Loucy (cell line): ENCODE results near the gene UBE2QL1.

ENCODE experiments used
- H2AFZ ChIP-seq: fragments of 200-600 bp; sonication (generic); 2 replicates; pipeline ENCODE4 v1.6.0; 2016; ENCODE audit warnings: antibody characterized with exemption, mild to moderate bottlenecking, low read length, moderate library complexity
- H3F3A ChIP-seq: fragments of 200-600 bp; 2 replicates; pipeline ENCODE4 v1.6.0; 2016; ENCODE audit warnings: antibody characterized with exemption, low read depth, mild to moderate bottlenecking
- H3K27me3 ChIP-seq: fragments of 200-600 bp; sonication (generic); 2 replicates; pipeline ENCODE4 v1.6.1; 2014; ENCODE audit warnings: low read length, mild to moderate bottlenecking; ENCODE audit not compliant: insufficient read depth, poor library complexity, severe bottlenecking
- H3K36me3 ChIP-seq: fragments of 200-600 bp; sonication (generic); 2 replicates; pipeline ENCODE4 v1.6.1; 2016; ENCODE audit warnings: low read length; ENCODE audit not compliant: insufficient read depth
- H3K4me1 ChIP-seq: fragments of 200-600 bp; sonication (generic); 2 replicates; pipeline ENCODE4 v1.5.1; 2014; ENCODE audit warnings: low read length, mild to moderate bottlenecking; ENCODE audit not compliant: insufficient read depth, poor library complexity, severe bottlenecking
- H3K4me2 ChIP-seq: fragments of 200-600 bp; sonication (generic); 2 replicates; pipeline ENCODE4 v1.6.0; 2014; ENCODE audit warnings: antibody characterized with exemption, low read length, low read depth, mild to moderate bottlenecking; ENCODE audit not compliant: poor library complexity, severe bottlenecking
- H3K4me3 ChIP-seq: fragments of 200-600 bp; sonication (generic); 2 replicates; pipeline ENCODE4 v1.5.1; 2014; ENCODE audit warnings: low read length, mild to moderate bottlenecking, mixed read lengths; ENCODE audit not compliant: poor library complexity, severe bottlenecking
- H3K79me2 ChIP-seq: fragments of 200-600 bp; sonication (generic); 2 replicates; pipeline ENCODE4 v1.6.1; 2014; ENCODE audit warnings: low read length; ENCODE audit not compliant: insufficient read depth
- H3K9ac ChIP-seq: fragments of 200-600 bp; sonication (generic); 2 replicates; pipeline ENCODE4 v1.6.0; 2014; ENCODE audit warnings: mild to moderate bottlenecking, low read depth, low read length, moderate library complexity; ENCODE audit not compliant: poor library complexity, severe bottlenecking
- H3K9me2 ChIP-seq: fragments of 200-600 bp; sonication (generic); replicated peaks from 2 replicates; pipeline ENCODE4 v1.6.1; 2016; ENCODE audit warnings: low read depth, low read length, mixed read lengths
- H3K9me3 ChIP-seq: fragments of 200-600 bp; sonication (generic); 2 replicates; pipeline ENCODE4 v1.6.1; 2014; ENCODE audit warnings: mild to moderate bottlenecking, antibody characterized with exemption, low read length, low read depth; ENCODE audit not compliant: insufficient read depth
- H4K20me1 ChIP-seq: fragments of 200-600 bp; sonication (generic); 2 replicates; pipeline ENCODE4 v1.6.0; 2014; ENCODE audit warnings: antibody characterized with exemption, low read length, mild to moderate bottlenecking; ENCODE audit not compliant: insufficient read depth, poor library complexity, severe bottlenecking
- EZH2phosphoT487 ChIP-seq: fragments of 200-600 bp; IDR thresholded peaks from 2 replicates; pipeline ENCODE4 v1.6.1; 2018; ENCODE audit warnings: antibody characterized with exemption, mild to moderate bottlenecking, moderate library complexity, borderline replicate concordance
- TF ChIP-seq, protein P1 (sequence below): fragments of 200-600 bp; sonication (generic); conservative IDR thresholded peaks from 2 replicates; pipeline ENCODE4 v1.5.1; 2014; ENCODE audit warnings: mild to moderate bottlenecking, antibody characterized with exemption, low read length

The UBE2QL1 gene

DNA sequence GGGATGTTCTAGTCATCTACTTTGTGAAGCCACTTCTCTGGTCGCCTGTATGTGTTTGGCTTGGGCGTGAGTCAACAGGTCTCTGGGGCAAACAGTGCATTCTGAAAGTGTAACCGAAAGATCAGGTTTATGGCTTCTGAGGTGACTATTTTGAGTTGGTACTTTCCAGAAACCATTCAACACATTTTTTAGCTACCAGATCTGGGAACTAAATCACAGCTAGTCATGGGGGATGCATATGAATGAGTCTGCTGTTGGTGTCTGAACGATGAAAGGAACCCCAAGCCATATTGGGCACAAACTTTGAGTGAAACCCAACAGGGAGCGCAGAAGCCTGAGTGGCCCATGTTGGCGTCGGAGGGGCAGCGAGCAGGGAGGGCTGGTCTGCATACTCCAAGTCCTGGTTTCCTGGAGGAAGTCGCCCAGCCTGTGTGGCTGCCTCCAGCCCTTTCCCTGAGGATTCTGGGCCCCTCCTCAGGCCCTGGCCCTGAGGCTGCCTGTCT lies 35.3 kb downstream of the UBE2QL1 start:
- Histone ChIP-seq H2AFZ (no peak overlapping the region), H3K9me2 (no peaks in the 10 kb centered on the region), H3K27me3 (no peaks in the 10 kb centered on the region), H3K9ac (no peak overlapping the region), H3K9me3 (peaks cover 14% of the 10 kb centered on the region; the same call in 1 of the 2 replicates), H3K4me3 (no peak overlapping the region), H3K4me1 (no peaks in the 10 kb centered on the region), H4K20me1 (no peaks in the 10 kb centered on the region), H3K4me2 (no peak overlapping the region), H3K36me3 (no peaks in the 10 kb centered on the region), H3K79me2 (no peaks in the 10 kb centered on the region), H3F3A (no peaks in the 10 kb centered on the region)
- TF ChIP-seq, protein P1, sequence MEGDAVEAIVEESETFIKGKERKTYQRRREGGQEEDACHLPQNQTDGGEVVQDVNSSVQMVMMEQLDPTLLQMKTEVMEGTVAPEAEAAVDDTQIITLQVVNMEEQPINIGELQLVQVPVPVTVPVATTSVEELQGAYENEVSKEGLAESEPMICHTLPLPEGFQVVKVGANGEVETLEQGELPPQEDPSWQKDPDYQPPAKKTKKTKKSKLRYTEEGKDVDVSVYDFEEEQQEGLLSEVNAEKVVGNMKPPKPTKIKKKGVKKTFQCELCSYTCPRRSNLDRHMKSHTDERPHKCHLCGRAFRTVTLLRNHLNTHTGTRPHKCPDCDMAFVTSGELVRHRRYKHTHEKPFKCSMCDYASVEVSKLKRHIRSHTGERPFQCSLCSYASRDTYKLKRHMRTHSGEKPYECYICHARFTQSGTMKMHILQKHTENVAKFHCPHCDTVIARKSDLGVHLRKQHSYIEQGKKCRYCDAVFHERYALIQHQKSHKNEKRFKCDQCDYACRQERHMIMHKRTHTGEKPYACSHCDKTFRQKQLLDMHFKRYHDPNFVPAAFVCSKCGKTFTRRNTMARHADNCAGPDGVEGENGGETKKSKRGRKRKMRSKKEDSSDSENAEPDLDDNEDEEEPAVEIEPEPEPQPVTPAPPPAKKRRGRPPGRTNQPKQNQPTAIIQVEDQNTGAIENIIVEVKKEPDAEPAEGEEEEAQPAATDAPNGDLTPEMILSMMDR: no peak
- no peak for TF ChIP-seq EZH2phosphoT487

DNA sequence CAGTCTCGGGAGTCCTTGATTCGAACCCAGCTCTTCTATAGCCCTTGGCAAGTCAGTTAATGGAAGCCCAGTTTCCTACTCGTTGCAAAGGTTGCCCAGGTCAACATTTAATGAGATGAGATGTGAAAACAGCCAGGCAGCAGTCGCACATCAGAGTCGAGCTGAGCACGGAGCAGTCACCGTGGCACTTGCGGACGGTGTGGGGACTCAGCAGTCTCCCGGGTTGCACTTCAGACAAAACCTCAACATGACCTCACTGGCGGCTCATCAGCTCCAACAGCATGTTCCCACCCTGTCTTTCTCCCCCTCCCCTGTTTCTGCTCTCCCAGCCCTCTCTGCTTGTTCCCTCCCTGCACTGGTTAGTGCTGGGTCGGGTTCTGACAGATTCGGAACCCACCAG lies 35.8 kb downstream of the UBE2QL1 start:
- Histone ChIP-seq H3K4me1 (no peaks in the 10 kb centered on the region), H3K9ac (no peak overlapping the region), H3K9me2 (no peaks in the 10 kb centered on the region), H4K20me1 (no peaks in the 10 kb centered on the region), H3F3A (no peaks in the 10 kb centered on the region), H3K9me3 (peaks cover 14% of the 10 kb centered on the region; the same call in 1 of the 2 replicates), H3K27me3 (no peaks in the 10 kb centered on the region), H3K4me3 (no peak overlapping the region), H2AFZ (no peak overlapping the region), H3K36me3 (no peaks in the 10 kb centered on the region), H3K79me2 (no peaks in the 10 kb centered on the region), H3K4me2 (no peak overlapping the region)
- TF ChIP-seq EZH2phosphoT487: no peak
- TF ChIP-seq, protein P1: no peak

DNA sequence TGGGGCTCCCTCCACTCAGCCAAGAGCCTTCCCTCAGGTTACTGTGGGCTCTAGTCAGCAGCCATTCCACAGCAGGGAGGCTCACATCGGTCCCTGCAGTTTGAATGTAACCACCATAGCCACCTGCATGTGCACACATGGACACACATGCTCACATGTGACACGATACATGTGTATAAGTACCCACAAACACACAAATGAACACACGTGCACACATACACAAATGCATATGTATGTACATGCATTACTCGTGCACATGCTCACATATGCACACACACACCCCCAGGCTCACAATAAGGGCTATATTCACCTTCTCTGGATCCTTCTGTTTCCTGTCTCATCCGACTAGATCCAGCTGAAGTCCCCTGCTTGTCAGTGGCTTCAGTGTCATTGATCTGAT lies 36.2 kb downstream of the UBE2QL1 start:
- TF ChIP-seq EZH2phosphoT487: no peak
- Histone ChIP-seq H3K36me3 (no peaks in the 10 kb centered on the region), H2AFZ (no peak overlapping the region), H3K9ac (no peak overlapping the region), H3K27me3 (no peaks in the 10 kb centered on the region), H3K9me3 (peaks cover 11% of the 10 kb centered on the region; the same call in 1 of the 2 replicates), H3K79me2 (no peaks in the 10 kb centered on the region), H3K9me2 (no peaks in the 10 kb centered on the region), H4K20me1 (no peaks in the 10 kb centered on the region), H3K4me2 (no peak overlapping the region), H3F3A (no peaks in the 10 kb centered on the region), H3K4me1 (no peaks in the 10 kb centered on the region), H3K4me3 (no peak overlapping the region)

DNA sequence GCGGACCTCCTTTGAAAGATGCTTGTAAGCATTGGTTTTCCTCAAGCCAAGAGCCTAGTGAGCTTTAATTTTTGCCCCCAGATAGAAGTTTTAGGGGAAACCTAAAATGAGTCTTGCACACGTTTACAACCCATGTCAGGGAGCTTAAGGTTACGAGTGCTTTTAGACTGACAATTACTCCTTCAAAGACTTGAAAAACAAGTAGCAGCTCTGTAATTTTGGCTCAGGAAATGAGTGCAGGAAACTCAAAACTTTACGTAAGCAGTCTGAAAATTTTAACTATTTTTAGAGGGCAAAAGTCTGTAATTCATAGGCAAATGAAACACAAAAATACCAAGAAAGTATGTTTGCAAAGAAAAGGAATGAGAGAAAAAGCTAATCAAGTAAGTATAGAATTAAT lies 36.8 kb downstream of the UBE2QL1 start:
- Histone ChIP-seq H3K9me2 (no peaks in the 10 kb centered on the region), H3K27me3 (no peaks in the 10 kb centered on the region), H4K20me1 (no peaks in the 10 kb centered on the region), H3K79me2 (no peaks in the 10 kb centered on the region), H3F3A (no peaks in the 10 kb centered on the region), H3K36me3 (no peaks in the 10 kb centered on the region), H3K9ac (no peak overlapping the region), H2AFZ (no peak overlapping the region), H3K4me3 (no peak overlapping the region), H3K4me2 (no peak overlapping the region), H3K9me3 (peaks cover 9% of the 10 kb centered on the region; the same call in 1 of the 2 replicates), H3K4me1 (no peaks in the 10 kb centered on the region)
- TF ChIP-seq, protein P1: no peak
- no peak for TF ChIP-seq EZH2phosphoT487
